H9 (cell line): ENCODE data around the gene HOOK2. TPM values are rescaled to one million over a fixed set of nuclear protein-coding genes. Genes with fewer than 3 reads are reported as not detected.

Experiments
- DNase-seq: peaks from one replicate; pipeline ENCODE4 v3.0.0-alpha.2; 2017
- H2AFZ ChIP-seq: one replicate; pipeline ENCODE4 v1.6.1; 2013; ENCODE audit warnings: mild to moderate bottlenecking, low read length, control low read depth, moderate library complexity
- H2AK5ac ChIP-seq: 2 replicates; pipeline ENCODE4 v1.6.1; 2013; ENCODE audit warnings: low read length, control low read depth, mixed read lengths; ENCODE audit not compliant: insufficient read length
- H2BK120ac ChIP-seq: one replicate; pipeline ENCODE4 v1.6.1; 2013; ENCODE audit warnings: low read depth, mild to moderate bottlenecking, low read length, control low read depth, inconsistent platforms; ENCODE audit not compliant: poor library complexity, severe bottlenecking
- H2BK12ac ChIP-seq: 2 replicates; pipeline ENCODE4 v1.6.1; 2013; ENCODE audit warnings: low read length, control low read depth, mixed read lengths, low read depth; ENCODE audit not compliant: insufficient read length
- H2BK15ac ChIP-seq: 2 replicates; pipeline ENCODE4 v1.6.1; 2013; ENCODE audit warnings: low read depth, low read length, control low read depth
- H2BK20ac ChIP-seq: one replicate; pipeline ENCODE4 v1.6.1; 2013; ENCODE audit warnings: low read depth, mild to moderate bottlenecking, low read length, control low read depth, inconsistent platforms; ENCODE audit not compliant: poor library complexity, severe bottlenecking
- H2BK5ac ChIP-seq: 2 replicates; pipeline ENCODE4 v1.6.1; 2013; ENCODE audit warnings: low read length, control low read depth, mixed read lengths; ENCODE audit not compliant: insufficient read length
- H3K14ac ChIP-seq: 2 replicates; pipeline ENCODE4 v1.6.1; 2013; ENCODE audit warnings: low read length, control low read depth; ENCODE audit not compliant: insufficient read depth
- H3K18ac ChIP-seq: 2 replicates; pipeline ENCODE4 v1.6.1; 2013; ENCODE audit warnings: low read depth, mild to moderate bottlenecking, mixed read lengths, low read length, control low read depth; ENCODE audit not compliant: insufficient read length
- H3K23ac ChIP-seq: 2 replicates; pipeline ENCODE4 v1.6.1; 2013; ENCODE audit warnings: low read length, control low read depth, mixed read lengths, low read depth; ENCODE audit not compliant: insufficient read length
- H3K23me2 ChIP-seq: 2 replicates; pipeline ENCODE4 v1.6.1; 2013; ENCODE audit warnings: low read depth, mild to moderate bottlenecking, mixed read lengths, low read length, control low read depth; ENCODE audit not compliant: insufficient read length, poor library complexity, severe bottlenecking
- H3K27ac ChIP-seq: 2 replicates; pipeline ENCODE4 v1.5.1; 2013; ENCODE audit warnings: low read length, control low read depth, mixed read lengths, low read depth; ENCODE audit not compliant: insufficient read length
- H3K27me3 ChIP-seq: 2 replicates; pipeline ENCODE4 v1.6.1; 2013; ENCODE audit warnings: low read length, control low read depth, inconsistent platforms; ENCODE audit not compliant: insufficient read depth
- H3K4ac ChIP-seq: 2 replicates; pipeline ENCODE4 v1.6.1; 2013; ENCODE audit warnings: low read depth, mild to moderate bottlenecking, control low read depth, inconsistent platforms, low read length, moderate library complexity
- H3K4me1 ChIP-seq: 2 replicates; pipeline ENCODE4 v1.6.1; 2013; ENCODE audit warnings: low read length, control low read depth, inconsistent platforms; ENCODE audit not compliant: insufficient read depth
- H3K4me2 ChIP-seq: 2 replicates; pipeline ENCODE4 v1.6.1; 2013; ENCODE audit warnings: low read length, control low read depth, mixed read lengths; ENCODE audit not compliant: insufficient read length, insufficient read depth
- H3K56ac ChIP-seq: 2 replicates; pipeline ENCODE4 v1.6.1; 2013; ENCODE audit warnings: low read depth, mild to moderate bottlenecking, mixed read lengths, low read length, control low read depth; ENCODE audit not compliant: insufficient read length
- H3K79me1 ChIP-seq: 2 replicates; pipeline ENCODE4 v1.6.1; 2013; ENCODE audit warnings: low read depth, mild to moderate bottlenecking, moderate library complexity, low read length, control low read depth, inconsistent platforms; ENCODE audit not compliant: insufficient read depth, poor library complexity, severe bottlenecking
- H3K79me2 ChIP-seq: 2 replicates; pipeline ENCODE4 v1.6.1; 2013; ENCODE audit warnings: low read length, control low read depth, inconsistent platforms; ENCODE audit not compliant: insufficient read depth
- H3K9ac ChIP-seq: 2 replicates; pipeline ENCODE4 v1.6.1; 2013; ENCODE audit warnings: low read length, control low read depth, mixed read lengths; ENCODE audit not compliant: insufficient read length; ENCODE audit errors: extremely low read depth
- H3K9me3 ChIP-seq: one replicate; pipeline ENCODE4 v1.6.1; 2013; ENCODE audit warnings: low read depth, low read length, inconsistent platforms; ENCODE audit not compliant: control insufficient read depth
- H3T11ph ChIP-seq: one replicate; pipeline ENCODE4 v1.6.1; 2013; ENCODE audit warnings: mild to moderate bottlenecking, low read length, control low read depth, inconsistent platforms
- H4K20me1 ChIP-seq: one replicate; pipeline ENCODE4 v1.6.1; 2013; ENCODE audit not compliant: control insufficient read depth, insufficient read length, insufficient read depth
- H4K5ac ChIP-seq: 2 replicates; pipeline ENCODE4 v1.6.1; 2013; ENCODE audit warnings: low read depth, mild to moderate bottlenecking, mixed read lengths, low read length, control low read depth; ENCODE audit not compliant: insufficient read length
- H4K8ac ChIP-seq: replicated peaks from 2 replicates; pipeline ENCODE4 v1.6.1; 2013; ENCODE audit warnings: low read length, control low read depth, mixed read lengths, low read depth; ENCODE audit not compliant: insufficient read length
- H4K91ac ChIP-seq: 2 replicates; pipeline ENCODE4 v1.6.1; 2013; ENCODE audit warnings: low read depth, mild to moderate bottlenecking, moderate library complexity, mixed read lengths, low read length, control low read depth; ENCODE audit not compliant: insufficient read length
- H3K27ac Mint-ChIP-seq, 3 experiments: 2 replicates in 2 of 3; 3 replicates in 1 of 3; pipeline ENCODE4 v1.8.0; 2020 to 2021; ENCODE audit warnings: mixed read lengths in 3 of 3, mild to moderate bottlenecking in 1 of 3, moderate library complexity in 1 of 3
- H3K27me3 Mint-ChIP-seq: 2 replicates; pipeline ENCODE4 v1.8.0; 2021; ENCODE audit warnings: low read depth, mild to moderate bottlenecking, moderate library complexity, mixed read lengths
- H3K36me3 Mint-ChIP-seq, 3 experiments: 2 replicates in 2 of 3; 3 replicates in 1 of 3; pipeline ENCODE4 v1.8.0; 2020 to 2021; ENCODE audit warnings: low read depth in 3 of 3, mixed read lengths in 3 of 3; ENCODE audit not compliant: insufficient read depth in 1 of 3
- H3K4me1 Mint-ChIP-seq, 2 experiments: 2 replicates each; pipeline ENCODE4 v1.8.0; 2020; ENCODE audit warnings: mixed read lengths in 2 of 2
- H3K4me3 Mint-ChIP-seq, 2 experiments: 2 replicates in 1 of 2; 3 replicates in 1 of 2; pipeline ENCODE4 v1.8.0; 2020 to 2021; ENCODE audit warnings: mild to moderate bottlenecking in 2 of 2, mixed read lengths in 2 of 2, moderate library complexity in 1 of 2
- H3K9me3 Mint-ChIP-seq, 2 experiments: 2 replicates in 1 of 2; 3 replicates in 1 of 2; pipeline ENCODE4 v1.8.0; 2020; ENCODE audit warnings: mild to moderate bottlenecking in 2 of 2, mixed read lengths in 2 of 2, moderate library complexity in 1 of 2
- WGBS: extraction: QIAGEN DNeasy Blood & Tissue Kit; methylation state at CpG from one replicate; pipeline ENCODE4 v1.1.7; 2013; ENCODE audit warnings: missing lambda C conversion rate, low lambda C conversion rate, mixed read lengths; ENCODE audit not compliant: insufficient read length; ENCODE audit errors: extremely low coverage; 5-methylcytosine and 5-hydroxymethylcytosine counted together
- total RNA-seq: library from RNA; stranded (reverse); gene quantifications from 2 replicates; pipeline ENCODE4 v1.2.1, GENCODE V29; 2021
- TF ChIP-seq, protein P1 (sequence below): fragments of 200-600 bp; sonication (generic); conservative IDR thresholded peaks from 3 replicates; pipeline ENCODE4 v1.8.0; 2021; ENCODE audit warnings: antibody characterized with exemption, mild to moderate bottlenecking

Gene HOOK2
- total RNA-seq, 1 experiment from 2014 or later = 64.7 TPM

- Mint-ChIP-seq H3K9me3 (no peaks in the 10 kb centered on the region; a peak in 1 of 5 replicates), H3K4me3 (peak within 1 kb of the TSS; percentile 91 to 94), H3K27me3 (peaks cover 6% of the 10 kb centered on the region), H3K4me1 (peaks cover 16 to 20% of the 10 kb centered on the region in 2 experiments), H3K36me3 (peaks cover 11 to 44% (median 35%) of the 10 kb centered on the region in 3 experiments; a peak in 6 of 7 replicates), H3K27ac (peak within 1 kb of the TSS in 1 of 3 experiments; percentile 81; a peak in 2 of 7 replicates)
- Histone ChIP-seq H4K91ac (no peak within 1 kb of the TSS), H3K27me3 (no peaks in the 10 kb centered on the region), H3K79me2 (no peaks in the 10 kb centered on the region), H3K4me2 (peak within 1 kb of the TSS; percentile 84), H3K18ac (peak within 1 kb of the TSS; percentile 73), H3K56ac (no peak within 1 kb of the TSS), H3T11ph (no peak within 1 kb of the TSS), H2BK12ac (no peak within 1 kb of the TSS), H3K9me3 (no peaks in the 10 kb centered on the region), H2BK120ac (no peak within 1 kb of the TSS), H3K23ac (no peak within 1 kb of the TSS), H2AK5ac (no peak within 1 kb of the TSS), H2BK5ac (no peak within 1 kb of the TSS), H3K14ac (peak within 1 kb of the TSS; percentile 86), H3K27ac (no peak within 1 kb of the TSS), H4K8ac (no peak within 1 kb of the TSS), H3K79me1 (peaks cover 4% of the 10 kb centered on the region), H4K20me1 (no peaks in the 10 kb centered on the region), H2AFZ (no peak within 1 kb of the TSS), H2BK15ac (no peak within 1 kb of the TSS), H4K5ac (no peak within 1 kb of the TSS), H3K4me1 (no peaks in the 10 kb centered on the region; the same call in 1 of the 2 replicates), H3K9ac (peak within 1 kb of the TSS; percentile 85), H3K4ac (no peak within 1 kb of the TSS), H3K23me2 (peaks cover 24% of the 10 kb centered on the region), H2BK20ac (no peak within 1 kb of the TSS)
- peak; percentile 77 for DNase-seq
- WGBS = no CpG with 5 or more reads among the region's 78 CpGs
- TF ChIP-seq, protein P1, sequence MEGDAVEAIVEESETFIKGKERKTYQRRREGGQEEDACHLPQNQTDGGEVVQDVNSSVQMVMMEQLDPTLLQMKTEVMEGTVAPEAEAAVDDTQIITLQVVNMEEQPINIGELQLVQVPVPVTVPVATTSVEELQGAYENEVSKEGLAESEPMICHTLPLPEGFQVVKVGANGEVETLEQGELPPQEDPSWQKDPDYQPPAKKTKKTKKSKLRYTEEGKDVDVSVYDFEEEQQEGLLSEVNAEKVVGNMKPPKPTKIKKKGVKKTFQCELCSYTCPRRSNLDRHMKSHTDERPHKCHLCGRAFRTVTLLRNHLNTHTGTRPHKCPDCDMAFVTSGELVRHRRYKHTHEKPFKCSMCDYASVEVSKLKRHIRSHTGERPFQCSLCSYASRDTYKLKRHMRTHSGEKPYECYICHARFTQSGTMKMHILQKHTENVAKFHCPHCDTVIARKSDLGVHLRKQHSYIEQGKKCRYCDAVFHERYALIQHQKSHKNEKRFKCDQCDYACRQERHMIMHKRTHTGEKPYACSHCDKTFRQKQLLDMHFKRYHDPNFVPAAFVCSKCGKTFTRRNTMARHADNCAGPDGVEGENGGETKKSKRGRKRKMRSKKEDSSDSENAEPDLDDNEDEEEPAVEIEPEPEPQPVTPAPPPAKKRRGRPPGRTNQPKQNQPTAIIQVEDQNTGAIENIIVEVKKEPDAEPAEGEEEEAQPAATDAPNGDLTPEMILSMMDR = no peak; the same call in 2 of the 3 replicates
Observed at GRCh38 chr19:12801466-12802266, 26.3 kb upstream of the HOOK2 start, which contains the start of the genes PRDX2 and THSD8. Gene PRDX2, minus strand, starts transcription at chr19:12801800. Its CDS starts 539 bp downstream, at chr19:12801261. Gene THSD8, plus strand, starts transcription at chr19:12802069. Its CDS starts 3 bp downstream, at chr19:12802072.
